DND-41 (cell line): ENCODE results near the gene RNASE8.

ENCODE experiments used
- ATAC-seq: fragments of 200-7000 bp; cut with Tn5 transposase; 3 replicates; pipeline ENCODE4 v1.9.1; 2021; ENCODE audit warnings: low read depth; ENCODE audit not compliant: insufficient read depth
- DNase-seq: peaks from one replicate; pipeline ENCODE4 v3.0.0-alpha.2; 2020
- H2AFZ ChIP-seq: 2 replicates; pipeline ENCODE4 v1.6.0; 2012; ENCODE audit warnings: low read depth, low read length
- H3K27ac ChIP-seq: 2 replicates; pipeline ENCODE4 v1.5.1; 2012; ENCODE audit warnings: low read length, inconsistent platforms
- H3K27me3 ChIP-seq: fragments of 200-600 bp; sonication (generic); 2 replicates; pipeline ENCODE4 v1.6.0; 2012; ENCODE audit warnings: low read length, mild to moderate bottlenecking, inconsistent platforms; ENCODE audit not compliant: insufficient read depth, poor library complexity
- H3K36me3 ChIP-seq: 2 replicates; pipeline ENCODE4 v1.5.1; 2012; ENCODE audit warnings: low read length, inconsistent platforms; ENCODE audit not compliant: insufficient read depth
- H3K4me1 ChIP-seq: 2 replicates; pipeline ENCODE4 v1.5.1; 2012; ENCODE audit warnings: mild to moderate bottlenecking, low read length; ENCODE audit not compliant: insufficient read depth
- H3K4me2 ChIP-seq: 2 replicates; pipeline ENCODE4 v1.6.0; 2012; ENCODE audit warnings: mild to moderate bottlenecking, moderate library complexity, low read length, inconsistent platforms; ENCODE audit not compliant: insufficient read depth
- H3K4me3 ChIP-seq, 2 experiments: fragments of 200-600 bp in 1 of 2; shearing (Covaris generic) in 1 of 2; 2 replicates each; pipeline ENCODE4 v1.5.1; 2012 to 2016; ENCODE audit warnings: inconsistent platforms in 2 of 2, low read length in 2 of 2, mild to moderate bottlenecking in 2 of 2, low read depth in 1 of 2, moderate library complexity in 1 of 2
- H3K79me2 ChIP-seq: 2 replicates; pipeline ENCODE4 v1.6.0; 2012; ENCODE audit warnings: low read length, inconsistent platforms; ENCODE audit not compliant: insufficient read depth
- H3K9ac ChIP-seq: 2 replicates; pipeline ENCODE4 v1.6.0; 2012; ENCODE audit warnings: low read depth, mild to moderate bottlenecking, inconsistent platforms, low read length, moderate library complexity
- H3K9me3 ChIP-seq: 2 replicates; pipeline ENCODE4 v1.5.1; 2012; ENCODE audit warnings: low read length, moderate library complexity, mild to moderate bottlenecking, inconsistent platforms; ENCODE audit not compliant: insufficient read depth, severe bottlenecking
- H4K20me1 ChIP-seq: 2 replicates; pipeline ENCODE4 v1.6.0; 2012; ENCODE audit warnings: low read length; ENCODE audit not compliant: insufficient read depth
- CTCF ChIP-seq: IDR thresholded peaks from 2 replicates; pipeline ENCODE4 v1.5.1; 2012; ENCODE audit warnings: borderline replicate concordance, low read length, moderate library complexity, mild to moderate bottlenecking; ENCODE audit not compliant: poor library complexity, severe bottlenecking; ENCODE audit errors: extremely low read depth
- EZH2 ChIP-seq: IDR thresholded peaks from 3 replicates; pipeline ENCODE4 v1.6.1; 2012; ENCODE audit warnings: borderline replicate concordance, low read depth, mild to moderate bottlenecking, moderate library complexity, low read length, inconsistent platforms; ENCODE audit not compliant: severe bottlenecking

The RNASE8 gene

GRCh38 chr14:21072031-21072473 lies 14.4 kb downstream of the RNASE8 start:
- H3K9ac ChIP-seq = peak overlapping the region; percentile 47; the same call in 1 of the 2 replicates
- no peaks in the 10 kb centered on the region for H3K36me3 ChIP-seq
- H3K27ac ChIP-seq = no peak overlapping the region
- TF ChIP-seq CTCF (no peak), EZH2 (no peak)
- H3K4me2 ChIP-seq = peak overlapping the region; percentile 89
- H3K4me1 ChIP-seq = peaks cover 23% of the 10 kb centered on the region
- ATAC-seq (no peak), DNase-seq (no peak)
- peak overlapping the region; percentile 45; the same call in 1 of the 2 replicates for H2AFZ ChIP-seq
- H3K27me3 ChIP-seq = peaks cover 56% of the 10 kb centered on the region
- no peaks in the 10 kb centered on the region for H3K9me3 ChIP-seq
- H4K20me1 ChIP-seq = peaks cover 24% of the 10 kb centered on the region; the same call in 1 of the 2 replicates
- no peaks in the 10 kb centered on the region for H3K79me2 ChIP-seq
- peak overlapping the region; percentile 12 to 58; a peak in 2 of 4 replicates for H3K4me3 ChIP-seq

GRCh38 chr14:21072781-21073339 lies 15.2 kb downstream of the RNASE8 start:
- no peak for DNase-seq
- Histone ChIP-seq H3K79me2 (no peaks in the 10 kb centered on the region), H3K36me3 (no peaks in the 10 kb centered on the region), H3K9me3 (no peaks in the 10 kb centered on the region), H3K27ac (no peak overlapping the region), H3K4me3 (no peak overlapping the region), H3K27me3 (peaks cover 50% of the 10 kb centered on the region), H3K9ac (no peak overlapping the region), H4K20me1 (peaks cover 24% of the 10 kb centered on the region; the same call in 1 of the 2 replicates), H2AFZ (no peak overlapping the region), H3K4me1 (peaks cover 23% of the 10 kb centered on the region), H3K4me2 (no peak overlapping the region)
- no peak for ATAC-seq
- TF ChIP-seq EZH2 (no peak), CTCF (no peak)

- no peak for ATAC-seq
- H3K4me2 ChIP-seq = no peak overlapping the region
- H3K79me2 ChIP-seq = no peaks in the 10 kb centered on the region
- H3K4me1 ChIP-seq = peaks cover 23% of the 10 kb centered on the region
- H2AFZ ChIP-seq = no peak overlapping the region
- H4K20me1 ChIP-seq = peaks cover 20% of the 10 kb centered on the region; the same call in 1 of the 2 replicates
- H3K9ac ChIP-seq = no peak overlapping the region
- no peak for DNase-seq
- H3K36me3 ChIP-seq = no peaks in the 10 kb centered on the region
- no peaks in the 10 kb centered on the region for H3K9me3 ChIP-seq
- H3K4me3 ChIP-seq = no peak overlapping the region
- no peak for TF ChIP-seq CTCF
- no peak for TF ChIP-seq EZH2
- peaks cover 49% of the 10 kb centered on the region for H3K27me3 ChIP-seq
- H3K27ac ChIP-seq = no peak overlapping the region
Measured at GRCh38 chr14:21073921-21074320, 16.3 kb downstream of the RNASE8 start.
